IMR-90 (cell line): Measurements from ENCODE around the gene LGSN. TPM values are rescaled to one million over a fixed set of nuclear protein-coding genes. Genes with fewer than 3 reads are reported as not detected.

Experiments used
- ATAC-seq: fragments of 200-7000 bp; cut with Tn5 transposase; 2 replicates; pipeline ENCODE4 v1.9.1; 2020; ENCODE audit warnings: low read depth, mild to moderate bottlenecking, moderate library complexity
- BruUV-seq: library from RNA; stranded (reverse); fragments of 400-500 nt; replicated peaks from 2 replicates; lab custom pipeline; 2021; lab: Mats Ljungman, UMichigan
- CTCF ChIA-PET: fragments of 300-600 bp; formaldehyde crosslinking; extraction: SDS; loops from one replicate; lab custom pipeline; 2021; ENCODE audit warnings: antibody characterized with exemption; lab: Yijun Ruan, JAX
- POLR2A ChIA-PET: fragments of 300-600 bp; sonication (Branson Sonifier 250); formaldehyde crosslinking; loops from one replicate; lab custom pipeline; 2022; ENCODE audit warnings: antibody characterized with exemption; ENCODE audit not compliant: unreplicated experiment; lab: Charles Lee
- DNase-seq: peaks from one replicate; pipeline ENCODE4 v3.0.0; 2013
- H2AFZ ChIP-seq: replicated peaks from 2 replicates; pipeline ENCODE3; 2013; ENCODE audit warnings: low read length, mild to moderate bottlenecking; ENCODE audit not compliant: poor library complexity
- H2AK5ac ChIP-seq: 2 replicates; pipeline ENCODE4 v1.6.1; 2013; ENCODE audit warnings: low read depth, low read length, inconsistent platforms
- H2AK9ac ChIP-seq: replicated peaks from 2 replicates; pipeline ENCODE3; 2013; ENCODE audit warnings: mild to moderate bottlenecking, low read depth, low read length, moderate library complexity; ENCODE audit not compliant: poor library complexity
- H2BK120ac ChIP-seq: 2 replicates; pipeline ENCODE4 v1.6.1; 2013; ENCODE audit warnings: low read depth, low read length, inconsistent platforms
- H2BK15ac ChIP-seq: 3 replicates; pipeline ENCODE4 v1.6.1; 2013; ENCODE audit warnings: low read depth, low read length, inconsistent platforms
- H2BK20ac ChIP-seq: 2 replicates; pipeline ENCODE4 v1.6.1; 2013; ENCODE audit warnings: low read depth, mild to moderate bottlenecking, inconsistent platforms, low read length, moderate library complexity
- H2BK5ac ChIP-seq: 2 replicates; pipeline ENCODE4 v1.6.1; 2013; ENCODE audit warnings: mild to moderate bottlenecking, low read depth, low read length, inconsistent platforms; ENCODE audit not compliant: poor library complexity, severe bottlenecking
- H3K14ac ChIP-seq: replicated peaks from 2 replicates; pipeline ENCODE4 v1.6.1; 2013; ENCODE audit warnings: low read depth, low read length, inconsistent platforms
- H3K18ac ChIP-seq: 2 replicates; pipeline ENCODE4 v1.6.1; 2013; ENCODE audit warnings: low read depth, low read length, control low read depth
- H3K23ac ChIP-seq: 2 replicates; pipeline ENCODE4 v1.6.1; 2013; ENCODE audit warnings: low read depth, low read length, inconsistent platforms
- H3K27ac ChIP-seq: 2 replicates; pipeline ENCODE4 v1.5.1; 2013; ENCODE audit warnings: mild to moderate bottlenecking, control low read depth, low read length; ENCODE audit not compliant: insufficient read depth
- H3K27me3 ChIP-seq: 2 replicates; pipeline ENCODE4 v1.6.1; 2013; ENCODE audit warnings: low read length; ENCODE audit not compliant: control insufficient read depth, insufficient read depth
- H3K36me3 ChIP-seq: 2 replicates; pipeline ENCODE4 v1.6.1; 2013; ENCODE audit warnings: low read length, mixed read lengths; ENCODE audit not compliant: control insufficient read depth, insufficient read depth
- H3K4ac ChIP-seq: 2 replicates; pipeline ENCODE4 v1.6.1; 2013; ENCODE audit warnings: low read depth, low read length, inconsistent platforms
- H3K4me1 ChIP-seq: 2 replicates; pipeline ENCODE4 v1.6.1; 2013; ENCODE audit warnings: low read length, mixed read lengths; ENCODE audit not compliant: control insufficient read depth, insufficient read depth
- H3K4me2 ChIP-seq: 2 replicates; pipeline ENCODE4 v1.6.1; 2013; ENCODE audit warnings: low read depth, mild to moderate bottlenecking, control low read depth, low read length, moderate library complexity
- H3K4me3 ChIP-seq: 2 replicates; pipeline ENCODE4 v1.5.1; 2013; ENCODE audit warnings: low read depth, mild to moderate bottlenecking, control low read depth, low read length, moderate library complexity; ENCODE audit not compliant: insufficient read depth
- H3K56ac ChIP-seq: 2 replicates; pipeline ENCODE4 v1.6.1; 2013; ENCODE audit warnings: low read length, inconsistent platforms; ENCODE audit not compliant: insufficient read depth; ENCODE audit errors: extremely low read depth
- H3K79me1 ChIP-seq, 2 experiments: 2 replicates each; pipeline ENCODE4 v1.6.1; 2013; ENCODE audit warnings: low read length in 2 of 2, inconsistent platforms in 1 of 2, low read depth in 1 of 2
- H3K9ac ChIP-seq: 2 replicates; pipeline ENCODE4 v1.6.1; 2013; ENCODE audit warnings: low read depth, low read length, control low read depth
- H3K9me1 ChIP-seq: 2 replicates; pipeline ENCODE4 v1.6.1; 2013; ENCODE audit warnings: low read length, inconsistent platforms; ENCODE audit not compliant: insufficient read depth
- H3K9me3 ChIP-seq: 2 replicates; pipeline ENCODE4 v1.6.1; 2013; ENCODE audit warnings: low read length; ENCODE audit not compliant: control insufficient read depth, insufficient read depth
- H4K20me1 ChIP-seq: 2 replicates; pipeline ENCODE4 v1.6.1; 2013; ENCODE audit warnings: low read length, inconsistent platforms; ENCODE audit not compliant: insufficient read depth
- H4K5ac ChIP-seq: 2 replicates; pipeline ENCODE4 v1.6.1; 2013; ENCODE audit warnings: mild to moderate bottlenecking, low read depth, low read length, control low read depth
- H4K8ac ChIP-seq, 2 experiments: 2 replicates each; pipeline ENCODE4 v1.6.1; 2013; ENCODE audit warnings: low read depth in 2 of 2, low read length in 2 of 2, control low read depth in 1 of 2, inconsistent platforms in 1 of 2
- H4K91ac ChIP-seq: 2 replicates; pipeline ENCODE4 v1.6.1; 2013; ENCODE audit warnings: low read depth, low read length, inconsistent platforms; ENCODE audit not compliant: insufficient read depth
- BHLHE40 ChIP-seq: fragments of 150-350 bp; IDR thresholded peaks from 2 replicates; pipeline ENCODE4 v1.6.1; 2016; ENCODE audit warnings: mild to moderate bottlenecking, low read depth, low read length
- CEBPB ChIP-seq: IDR thresholded peaks from 2 replicates; pipeline ENCODE4 v1.6.1; 2012; ENCODE audit warnings: low read depth, low read length, improper control_type of control experiment
- CHD1 ChIP-seq: IDR thresholded peaks from 2 replicates; pipeline ENCODE4 v1.6.1; 2012; ENCODE audit warnings: low read depth, low read length, improper control_type of control experiment
- FOS ChIP-seq: fragments of 150-350 bp; IDR thresholded peaks from 2 replicates; pipeline ENCODE4 v1.6.1; 2016; ENCODE audit warnings: low read depth, low read length
- MAFK ChIP-seq: IDR thresholded peaks from 2 replicates; pipeline ENCODE4 v1.6.1; 2012; ENCODE audit warnings: low read depth, low read length, improper control_type of control experiment
- MAZ ChIP-seq: IDR thresholded peaks from 2 replicates; pipeline ENCODE4 v1.6.1; 2012; ENCODE audit warnings: low read depth, mild to moderate bottlenecking, low read length, improper control_type of control experiment, moderate library complexity, borderline replicate concordance
- MXI1 ChIP-seq: IDR thresholded peaks from 2 replicates; pipeline ENCODE4 v1.6.1; 2012; ENCODE audit warnings: low read depth, mild to moderate bottlenecking, low read length, moderate library complexity, borderline replicate concordance
- NFE2L2 ChIP-seq: fragments of 150-350 bp; IDR thresholded peaks from 2 replicates; pipeline ENCODE4 v1.6.1; 2016; ENCODE audit warnings: low read depth, mild to moderate bottlenecking, low read length
- POLR2A ChIP-seq: IDR thresholded peaks from 2 replicates; pipeline ENCODE4 v1.6.1; 2012; ENCODE audit warnings: mild to moderate bottlenecking, low read depth, low read length
- RAD21 ChIP-seq: IDR thresholded peaks from 2 replicates; pipeline ENCODE4 v1.6.1; 2012; ENCODE audit warnings: low read length, improper control_type of control experiment
- RCOR1 ChIP-seq: IDR thresholded peaks from 2 replicates; pipeline ENCODE4 v1.6.1; 2012; ENCODE audit warnings: mild to moderate bottlenecking, low read length, improper control_type of control experiment; ENCODE audit not compliant: insufficient replicate concordance
- RFX5 ChIP-seq: IDR thresholded peaks from 2 replicates; pipeline ENCODE4 v1.8.0; 2012; ENCODE audit warnings: low read depth, mild to moderate bottlenecking, low read length, moderate library complexity
- WGBS, 2 experiments: methylation state at CpG; one replicate each; pipeline versions ENCODE4 v1.1.5 to v1.1.7; 2013; ENCODE audit warnings: missing lambda C conversion rate in 2 of 2; ENCODE audit not compliant: insufficient read length in 1 of 2; ENCODE audit errors: extremely low coverage in 2 of 2; 5-methylcytosine and 5-hydroxymethylcytosine counted together
- dilution Hi-C: fragments of 300-500 bp; cut with HindIII; formaldehyde crosslinking; loops from one replicate; pipeline ENCODE4 v1.14.3; 2018; ENCODE audit warnings: low sequenced_read_pairs; ENCODE audit not compliant: unreplicated experiment
- in situ Hi-C: fragments of 300-500 bp; cut with MboI; formaldehyde crosslinking; loops from 3 replicates; pipeline ENCODE4 v1.14.3; 2019; ENCODE audit warnings: low sequenced_read_pairs, inconsistent platforms, mixed read lengths
- intact Hi-C: fragments of 100-400 bp; cut with micrococcal nuclease; formaldehyde crosslinking; loops from 2 replicates; pipeline ENCODE4 v1.10.0; 2022
- polyA plus RNA-seq, 3 experiments: library from polyadenylated mRNA; depleted of rRNA; stranded (reverse); fragments of >200 nt; gene quantifications; 2 replicates each; pipeline ENCODE4 v1.2.3, GENCODE V29; 2012; ENCODE audit warnings: low replicate concordance in 1 of 3
- total RNA-seq: library from RNA; depleted of rRNA; stranded (reverse); fragments of >200 nt; gene quantifications from 2 replicates; pipeline ENCODE4 v1.2.3, GENCODE V29; 2012
- TF ChIP-seq, protein P1 (sequence below): conservative IDR thresholded peaks from 2 replicates; pipeline ENCODE4 v1.5.1; 2012; ENCODE audit warnings: mild to moderate bottlenecking, low read depth, low read length, improper control_type of control experiment
- TF ChIP-seq, protein P2 (sequence below): fragments of 150-350 bp; IDR thresholded peaks from 2 replicates; pipeline ENCODE4 v1.6.1; 2016; ENCODE audit warnings: low read depth, mild to moderate bottlenecking, low read length, moderate library complexity, borderline replicate concordance
- TF ChIP-seq, protein P3 (sequence below): fragments of 150-350 bp; IDR thresholded peaks from 2 replicates; pipeline ENCODE4 v1.6.1; 2017; ENCODE audit warnings: mild to moderate bottlenecking, antibody characterized with exemption, low read length, low read depth

The LGSN gene
- total and polyA plus RNA-seq, 2 of the 4 experiments (the other 2 are of a cell fraction) = not detected

DNA sequence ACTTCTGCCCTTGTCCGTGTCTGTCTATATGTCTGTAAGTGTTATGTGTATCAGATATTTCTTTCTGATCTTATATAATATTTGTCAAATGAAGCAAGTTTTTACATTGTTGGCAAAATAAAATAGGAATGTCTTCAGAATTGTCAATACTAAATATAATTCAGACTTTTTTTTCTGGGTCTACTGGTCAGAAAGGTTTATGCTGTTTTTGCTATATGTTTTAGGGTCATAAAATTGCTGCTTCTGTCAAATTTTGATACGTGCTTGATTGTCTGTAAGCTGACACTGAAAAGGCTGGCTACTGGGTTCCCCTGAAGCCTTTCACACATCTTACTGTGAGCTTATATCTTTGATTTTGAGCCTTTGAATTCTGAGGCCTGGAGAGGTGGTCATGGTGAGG is 20.1 kb downstream of the LGSN start:
- Histone ChIP-seq H3K4me3 (no peak overlapping the region), H2BK15ac (no peak overlapping the region), H3K36me3 (no peaks in the 10 kb centered on the region), H3K56ac (no peak overlapping the region), H2AK5ac (no peak overlapping the region), H3K4me1 (no peaks in the 10 kb centered on the region), H2BK20ac (no peak overlapping the region), H3K14ac (no peak overlapping the region), H2AFZ (no peak overlapping the region), H3K79me1 (no peaks in the 10 kb centered on the region), H2AK9ac (no peak overlapping the region), H3K27me3 (no peaks in the 10 kb centered on the region), H4K8ac (no peak overlapping the region), H4K20me1 (no peaks in the 10 kb centered on the region), H4K91ac (no peak overlapping the region), H2BK120ac (no peak overlapping the region), H3K9ac (no peak overlapping the region), H3K4ac (no peak overlapping the region), H3K9me1 (no peaks in the 10 kb centered on the region), H4K5ac (no peak overlapping the region), H3K27ac (no peak overlapping the region), H3K18ac (no peak overlapping the region), H3K4me2 (no peak overlapping the region), H2BK5ac (no peak overlapping the region), H3K9me3 (no peaks in the 10 kb centered on the region), H3K23ac (no peak overlapping the region)
- TF ChIP-seq CHD1 = no peak
- TF ChIP-seq RFX5 = no peak
- TF ChIP-seq, protein P1, sequence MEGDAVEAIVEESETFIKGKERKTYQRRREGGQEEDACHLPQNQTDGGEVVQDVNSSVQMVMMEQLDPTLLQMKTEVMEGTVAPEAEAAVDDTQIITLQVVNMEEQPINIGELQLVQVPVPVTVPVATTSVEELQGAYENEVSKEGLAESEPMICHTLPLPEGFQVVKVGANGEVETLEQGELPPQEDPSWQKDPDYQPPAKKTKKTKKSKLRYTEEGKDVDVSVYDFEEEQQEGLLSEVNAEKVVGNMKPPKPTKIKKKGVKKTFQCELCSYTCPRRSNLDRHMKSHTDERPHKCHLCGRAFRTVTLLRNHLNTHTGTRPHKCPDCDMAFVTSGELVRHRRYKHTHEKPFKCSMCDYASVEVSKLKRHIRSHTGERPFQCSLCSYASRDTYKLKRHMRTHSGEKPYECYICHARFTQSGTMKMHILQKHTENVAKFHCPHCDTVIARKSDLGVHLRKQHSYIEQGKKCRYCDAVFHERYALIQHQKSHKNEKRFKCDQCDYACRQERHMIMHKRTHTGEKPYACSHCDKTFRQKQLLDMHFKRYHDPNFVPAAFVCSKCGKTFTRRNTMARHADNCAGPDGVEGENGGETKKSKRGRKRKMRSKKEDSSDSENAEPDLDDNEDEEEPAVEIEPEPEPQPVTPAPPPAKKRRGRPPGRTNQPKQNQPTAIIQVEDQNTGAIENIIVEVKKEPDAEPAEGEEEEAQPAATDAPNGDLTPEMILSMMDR = no peak
- no peak for TF ChIP-seq MAZ
- no peak for TF ChIP-seq BHLHE40
- TF ChIP-seq, protein P2, sequence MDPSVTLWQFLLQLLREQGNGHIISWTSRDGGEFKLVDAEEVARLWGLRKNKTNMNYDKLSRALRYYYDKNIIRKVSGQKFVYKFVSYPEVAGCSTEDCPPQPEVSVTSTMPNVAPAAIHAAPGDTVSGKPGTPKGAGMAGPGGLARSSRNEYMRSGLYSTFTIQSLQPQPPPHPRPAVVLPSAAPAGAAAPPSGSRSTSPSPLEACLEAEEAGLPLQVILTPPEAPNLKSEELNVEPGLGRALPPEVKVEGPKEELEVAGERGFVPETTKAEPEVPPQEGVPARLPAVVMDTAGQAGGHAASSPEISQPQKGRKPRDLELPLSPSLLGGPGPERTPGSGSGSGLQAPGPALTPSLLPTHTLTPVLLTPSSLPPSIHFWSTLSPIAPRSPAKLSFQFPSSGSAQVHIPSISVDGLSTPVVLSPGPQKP = no peak
- TF ChIP-seq MXI1 = no peak
- TF ChIP-seq RAD21 = no peak
- no peak for TF ChIP-seq FOS
- TF ChIP-seq, protein P3, sequence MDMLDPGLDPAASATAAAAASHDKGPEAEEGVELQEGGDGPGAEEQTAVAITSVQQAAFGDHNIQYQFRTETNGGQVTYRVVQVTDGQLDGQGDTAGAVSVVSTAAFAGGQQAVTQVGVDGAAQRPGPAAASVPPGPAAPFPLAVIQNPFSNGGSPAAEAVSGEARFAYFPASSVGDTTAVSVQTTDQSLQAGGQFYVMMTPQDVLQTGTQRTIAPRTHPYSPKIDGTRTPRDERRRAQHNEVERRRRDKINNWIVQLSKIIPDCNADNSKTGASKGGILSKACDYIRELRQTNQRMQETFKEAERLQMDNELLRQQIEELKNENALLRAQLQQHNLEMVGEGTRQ = no peak
- no peak for TF ChIP-seq RCOR1
- no peak for TF ChIP-seq NFE2L2
- no peak for TF ChIP-seq MAFK
- TF ChIP-seq POLR2A = no peak
- no peak for TF ChIP-seq CEBPB
- no TSS peak for BruUV-seq
- ChIA-PET POLR2A (no interaction called here), CTCF (interaction anchor here (1.4 kb wide), 1 partner anchor 53 kb away, joined by 3 read pairs; no protein-coding TSS in a partner anchor)
- WGBS, 2 experiments = no CpG with 5 or more reads among the region's 2 CpGs
- in situ Hi-C loops (no loop called here), dilution Hi-C loops (no loop called here), intact Hi-C loops (no loop called here)
- no peak for ATAC-seq
- no peak for DNase-seq
